ENCODE results near the gene SERPINE2.
"Not testable (repeated sequence)": the region's sequence is repeated elsewhere in the genome, so short reads cannot be mapped to it uniquely, and the experiment has no call there.

Gene SERPINE2

DNA sequence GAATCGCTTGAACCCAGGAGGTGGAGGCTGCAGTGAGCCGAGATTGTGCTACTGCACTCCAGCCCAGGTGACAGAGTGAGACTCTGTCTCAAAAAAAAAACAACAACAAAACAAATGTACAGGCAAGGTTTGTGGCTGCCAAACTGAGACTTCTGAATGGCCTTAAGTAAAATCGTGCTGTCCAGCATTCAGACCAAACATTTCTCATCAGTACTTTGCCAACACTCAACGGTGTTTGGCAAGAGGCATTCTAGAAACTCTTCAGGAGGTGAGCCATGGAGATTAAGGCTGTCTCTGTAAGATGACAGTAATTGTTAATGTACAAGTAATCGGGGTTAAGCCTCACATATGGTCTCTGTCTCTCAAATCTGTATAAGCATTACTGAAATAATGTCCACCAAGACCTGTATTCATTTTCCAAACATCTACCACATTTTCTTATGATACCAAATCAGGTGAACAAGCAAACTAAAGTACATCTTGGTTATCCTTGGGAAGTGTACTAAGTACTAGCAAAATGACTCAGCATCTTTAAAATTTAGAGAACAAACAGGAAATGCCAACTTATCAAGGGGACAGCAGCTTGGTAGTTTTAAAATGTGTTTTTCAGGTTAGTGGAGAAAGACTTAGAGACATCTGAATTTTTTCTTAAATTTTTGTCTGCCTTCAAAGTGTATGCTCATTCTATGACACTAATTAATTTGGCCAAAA lies 29.3 kb downstream of the SERPINE2 start:
- Histone ChIP-seq H3K9me3 (ENCODE audit: control insufficient read depth in 1 of 2, low read length in 2 of 2) (no peaks in the 10 kb centered on the region), H3K4me3 (ENCODE audit: low read depth in 1 of 2, low read length in 2 of 2) (no peak overlapping the region), H3K27ac (ENCODE audit: low read length) (no peak overlapping the region), H3K4me1 (ENCODE audit: control insufficient read depth in 1 of 2, insufficient read depth in 2 of 2, low read length in 2 of 2) (peaks cover 0 to 7% of the 10 kb centered on the region in 2 donors), H3K27me3 (ENCODE audit: low read depth, low read length) (no peaks in the 10 kb centered on the region), H3K36me3 (ENCODE audit: control insufficient read depth in 1 of 2, insufficient read depth in 2 of 2, low read length in 2 of 2) (no peaks in the 10 kb centered on the region)

DNA sequence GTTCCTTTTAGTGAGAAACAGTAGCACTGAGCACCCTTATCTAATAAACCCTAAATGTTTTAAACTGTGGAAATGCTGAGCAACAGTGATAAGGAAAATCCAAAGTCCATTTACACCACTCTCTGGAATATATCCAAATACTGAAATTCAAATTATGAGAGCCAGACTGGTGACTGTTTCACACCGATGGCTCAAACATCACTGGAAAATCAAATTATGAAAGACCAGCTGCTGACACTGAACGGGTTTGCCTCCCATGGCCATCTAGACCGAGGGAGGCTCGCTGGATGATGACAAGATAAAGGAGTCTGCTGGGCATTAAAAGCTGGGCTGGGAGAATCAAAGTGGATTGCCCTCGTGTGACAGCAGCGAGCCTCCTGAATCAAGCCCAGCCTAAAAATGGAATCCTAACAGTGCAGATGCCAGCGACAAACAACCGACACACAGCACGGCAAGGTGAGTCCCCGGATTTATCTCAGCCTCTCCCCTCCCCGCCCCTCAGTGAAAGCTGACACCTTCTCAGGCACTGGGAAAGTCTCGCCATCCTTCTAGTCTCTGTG lies 30.3 kb downstream of the SERPINE2 start:
- Histone ChIP-seq H3K27me3 (ENCODE audit: low read depth, low read length) (no peaks in the 10 kb centered on the region), H3K4me1 (ENCODE audit: control insufficient read depth in 1 of 2, insufficient read depth in 2 of 2, low read length in 2 of 2) (peaks cover 0 to 7% of the 10 kb centered on the region in 2 donors), H3K9me3 (ENCODE audit: control insufficient read depth in 1 of 2, low read length in 2 of 2) (no peaks in the 10 kb centered on the region), H3K27ac (ENCODE audit: low read length) (no peak overlapping the region), H3K4me3 (ENCODE audit: low read depth in 1 of 2, low read length in 2 of 2) (no peak overlapping the region), H3K36me3 (ENCODE audit: control insufficient read depth in 1 of 2, insufficient read depth in 2 of 2, low read length in 2 of 2) (no peaks in the 10 kb centered on the region)

DNA sequence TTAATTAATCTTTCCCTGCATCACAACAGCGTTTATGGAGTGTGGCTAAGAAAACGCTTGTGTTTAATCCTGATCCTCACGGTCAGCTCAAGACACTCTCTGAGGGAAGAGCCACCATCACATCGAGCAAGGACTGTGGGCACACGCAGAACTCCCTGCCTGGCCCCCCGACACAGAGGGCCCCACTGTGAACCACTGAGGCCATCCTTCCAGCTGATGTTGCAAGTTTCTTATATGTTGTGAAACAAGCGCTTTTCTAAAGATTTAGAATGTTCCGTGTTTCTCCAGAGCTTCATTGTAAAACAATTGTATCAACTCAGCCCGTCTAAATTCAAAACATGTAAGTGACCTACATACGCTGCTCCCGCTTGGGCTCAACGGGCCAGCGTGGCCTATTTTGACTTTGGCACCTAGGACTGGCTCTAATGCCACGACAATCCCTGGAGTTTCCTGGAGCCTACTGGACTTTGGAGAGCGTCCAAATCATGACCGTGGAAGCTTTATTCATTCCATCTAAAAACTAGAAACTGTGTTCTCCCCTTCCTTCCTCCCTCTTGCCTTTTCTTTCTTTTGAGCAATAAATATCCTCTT lies 34.9 kb downstream of the SERPINE2 start:
- Histone ChIP-seq H3K27ac (ENCODE audit: low read length) (no peak overlapping the region), H3K36me3 (ENCODE audit: control insufficient read depth in 1 of 2, insufficient read depth in 2 of 2, low read length in 2 of 2) (peaks cover 0 to 6% of the 10 kb centered on the region in 2 donors), H3K9me3 (ENCODE audit: control insufficient read depth in 1 of 2, low read length in 2 of 2) (no peaks in the 10 kb centered on the region), H3K27me3 (ENCODE audit: low read depth, low read length) (no peaks in the 10 kb centered on the region), H3K4me1 (ENCODE audit: control insufficient read depth in 1 of 2, insufficient read depth in 2 of 2, low read length in 2 of 2) (peaks cover 0 to 7% of the 10 kb centered on the region in 2 donors), H3K4me3 (ENCODE audit: low read depth in 1 of 2, low read length in 2 of 2) (no peak overlapping the region)

DNA sequence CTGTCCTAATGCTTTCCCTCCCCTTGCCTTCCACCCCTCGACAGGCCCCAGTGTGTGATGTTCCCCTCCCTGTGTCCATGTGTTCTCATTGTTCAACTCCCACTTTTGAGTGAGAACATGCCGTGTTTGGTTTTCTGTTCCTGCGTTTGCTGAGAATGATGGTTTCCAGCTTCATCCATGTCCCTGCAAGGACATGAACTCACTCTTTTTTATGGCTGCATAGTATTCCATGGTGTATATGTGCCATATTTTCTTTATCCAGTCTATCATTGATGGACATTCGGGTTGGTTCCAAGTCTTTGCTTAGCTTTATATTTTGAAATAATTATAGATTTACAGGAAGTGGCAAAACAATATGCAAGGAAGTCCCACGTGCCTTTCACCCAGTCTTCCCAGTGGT lies 38.4 kb downstream of the SERPINE2 start:
- not testable (repeated sequence) for H3K4me1 ChIP-seq (ENCODE audit: control insufficient read depth in 1 of 2, insufficient read depth in 2 of 2, low read length in 2 of 2); H3K27me3 ChIP-seq (ENCODE audit: low read depth, low read length); H3K9me3 ChIP-seq (ENCODE audit: control insufficient read depth in 1 of 2, low read length in 2 of 2); H3K27ac ChIP-seq (ENCODE audit: low read length); H3K36me3 ChIP-seq (ENCODE audit: control insufficient read depth in 1 of 2, insufficient read depth in 2 of 2, low read length in 2 of 2); H3K4me3 ChIP-seq (ENCODE audit: low read depth in 1 of 2, low read length in 2 of 2)

DNA sequence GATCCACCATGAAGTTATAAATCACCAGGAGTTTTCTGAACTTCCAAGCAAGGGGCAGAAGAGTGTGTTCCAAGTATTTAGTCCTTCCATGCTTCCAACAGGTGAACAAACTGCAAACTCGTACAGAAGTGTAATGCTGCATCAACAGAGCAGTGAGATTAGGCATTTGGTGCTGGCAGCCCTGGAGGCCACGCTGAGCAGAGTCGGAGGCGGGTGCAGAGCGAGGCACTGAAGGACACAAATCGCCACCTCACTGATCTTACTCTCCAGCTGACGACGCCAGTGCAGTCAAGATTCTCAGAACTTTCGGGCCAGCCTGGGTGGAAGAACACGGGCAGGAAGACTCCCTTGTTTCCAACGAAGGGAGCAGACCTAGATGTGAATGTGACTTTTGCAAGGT lies 39.2 kb downstream of the SERPINE2 start:
- H3K27me3 ChIP-seq (ENCODE audit: low read depth, low read length), result no peaks in the 10 kb centered on the region
- H3K27ac ChIP-seq (ENCODE audit: low read length), result no peak overlapping the region
- H3K4me1 ChIP-seq (ENCODE audit: control insufficient read depth in 1 of 2, insufficient read depth in 2 of 2, low read length in 2 of 2), result no peaks in the 10 kb centered on the region
- H3K36me3 ChIP-seq (ENCODE audit: control insufficient read depth in 1 of 2, insufficient read depth in 2 of 2, low read length in 2 of 2), result peaks cover 0 to 6% of the 10 kb centered on the region in 2 donors
- no peaks in the 10 kb centered on the region for H3K9me3 ChIP-seq (ENCODE audit: control insufficient read depth in 1 of 2, low read length in 2 of 2)
- H3K4me3 ChIP-seq (ENCODE audit: low read depth in 1 of 2, low read length in 2 of 2), result no peak overlapping the region

DNA sequence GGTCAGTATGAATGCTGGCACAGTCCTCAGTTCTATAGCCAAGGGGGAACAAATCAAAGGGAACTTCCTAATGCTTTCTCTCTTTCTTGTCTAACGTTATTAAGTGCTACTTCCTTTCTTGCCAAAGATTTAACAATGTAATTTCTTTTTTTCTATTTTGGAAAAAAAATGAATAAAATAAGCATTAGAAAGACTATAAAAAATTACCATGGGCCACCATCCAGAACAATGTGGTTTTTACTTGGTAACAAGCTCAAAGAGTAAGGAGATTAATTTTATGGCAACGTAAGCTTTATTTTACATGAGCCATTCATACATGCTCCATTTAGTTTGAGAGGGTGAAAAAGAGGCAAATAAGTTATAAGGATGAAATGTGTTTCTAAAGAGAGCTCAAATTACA lies 40.1 kb downstream of the SERPINE2 start:
- no peaks in the 10 kb centered on the region for H3K27me3 ChIP-seq (ENCODE audit: low read depth, low read length)
- H3K4me3 ChIP-seq (ENCODE audit: low read depth in 1 of 2, low read length in 2 of 2), result no peak overlapping the region
- no peaks in the 10 kb centered on the region for H3K9me3 ChIP-seq (ENCODE audit: control insufficient read depth in 1 of 2, low read length in 2 of 2)
- no peak overlapping the region for H3K27ac ChIP-seq (ENCODE audit: low read length)
- H3K4me1 ChIP-seq (ENCODE audit: control insufficient read depth in 1 of 2, insufficient read depth in 2 of 2, low read length in 2 of 2), result peaks cover 2 to 4% of the 10 kb centered on the region in 2 donors
- H3K36me3 ChIP-seq (ENCODE audit: control insufficient read depth in 1 of 2, insufficient read depth in 2 of 2, low read length in 2 of 2), result peaks cover 0 to 6% of the 10 kb centered on the region in 2 donors

DNA sequence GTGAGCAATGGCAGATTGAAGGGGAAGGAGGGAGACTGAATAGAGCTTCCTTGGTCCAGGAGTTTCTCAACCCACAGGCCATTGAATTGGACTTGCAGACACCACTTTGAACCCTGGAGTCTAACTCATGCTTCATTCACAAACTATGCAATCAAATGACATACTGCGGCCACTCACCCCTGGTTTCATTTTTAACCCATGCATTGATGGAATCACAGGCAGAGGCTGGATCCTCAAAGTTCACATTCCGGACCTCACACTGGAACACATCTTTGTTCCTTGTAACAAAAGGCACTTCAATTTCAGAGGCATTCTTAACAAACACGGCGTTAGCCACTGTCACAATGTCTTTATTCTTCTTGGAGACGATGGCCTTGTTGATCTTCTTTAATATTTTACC lies 41.1 kb downstream of the SERPINE2 start:
- no peaks in the 10 kb centered on the region for H3K9me3 ChIP-seq (ENCODE audit: control insufficient read depth in 1 of 2, low read length in 2 of 2)
- no peak overlapping the region for H3K27ac ChIP-seq (ENCODE audit: low read length)
- H3K4me1 ChIP-seq (ENCODE audit: control insufficient read depth in 1 of 2, insufficient read depth in 2 of 2, low read length in 2 of 2), result peaks cover 4 to 7% of the 10 kb centered on the region in 2 donors
- H3K4me3 ChIP-seq (ENCODE audit: low read depth in 1 of 2, low read length in 2 of 2), result no peak overlapping the region
- no peaks in the 10 kb centered on the region for H3K27me3 ChIP-seq (ENCODE audit: low read depth, low read length)
- H3K36me3 ChIP-seq (ENCODE audit: control insufficient read depth in 1 of 2, insufficient read depth in 2 of 2, low read length in 2 of 2), result peaks cover 0 to 6% of the 10 kb centered on the region in 2 donors

DNA sequence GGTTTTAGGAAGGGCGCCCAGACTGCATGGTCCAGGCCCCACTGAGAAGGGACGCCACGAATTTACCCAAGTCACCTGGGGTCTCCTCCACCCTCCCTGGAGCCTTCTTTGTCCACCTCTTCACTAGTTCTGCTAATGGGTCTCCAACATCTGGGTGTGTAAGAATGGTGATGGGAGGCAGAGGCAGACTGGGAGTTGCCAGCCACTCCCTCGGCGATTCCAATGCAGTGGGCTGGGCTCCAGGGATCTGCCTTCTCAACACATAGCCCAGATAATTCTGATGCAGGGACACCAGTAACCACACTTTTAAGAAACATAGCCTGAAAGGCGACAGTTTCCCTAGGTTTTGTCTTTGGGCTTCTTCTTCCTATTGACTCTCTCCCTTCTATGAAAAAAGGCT lies 42.7 kb downstream of the SERPINE2 start:
- Histone ChIP-seq H3K27me3 (ENCODE audit: low read depth, low read length) (no peaks in the 10 kb centered on the region), H3K36me3 (ENCODE audit: control insufficient read depth in 1 of 2, insufficient read depth in 2 of 2, low read length in 2 of 2) (peaks cover 0 to 6% of the 10 kb centered on the region in 2 donors), H3K27ac (ENCODE audit: low read length) (no peak overlapping the region), H3K9me3 (ENCODE audit: control insufficient read depth in 1 of 2, low read length in 2 of 2) (no peaks in the 10 kb centered on the region), H3K4me3 (ENCODE audit: low read depth in 1 of 2, low read length in 2 of 2) (no peak overlapping the region), H3K4me1 (ENCODE audit: control insufficient read depth in 1 of 2, insufficient read depth in 2 of 2, low read length in 2 of 2) (peaks cover 4 to 7% of the 10 kb centered on the region in 2 donors)

DNA sequence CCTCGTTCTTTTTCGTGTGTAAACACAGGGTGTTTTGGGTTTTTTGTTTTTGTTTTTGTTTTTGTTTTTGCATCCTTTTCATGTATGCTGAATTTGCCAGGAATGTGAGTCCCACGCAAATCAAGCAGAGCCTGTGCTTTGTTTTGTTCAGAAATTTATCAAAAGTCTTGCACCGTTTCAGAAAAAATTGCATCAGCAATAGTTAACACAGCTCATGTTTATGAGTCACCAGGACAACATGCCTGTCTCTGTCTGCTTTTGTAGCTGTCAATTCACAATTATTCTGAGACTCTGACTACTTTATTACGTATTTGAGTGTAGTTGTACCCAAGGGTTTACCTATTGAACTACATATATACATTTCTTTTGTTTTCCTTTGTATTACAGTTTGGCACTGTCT lies 43.5 kb downstream of the SERPINE2 start:
- Histone ChIP-seq H3K27me3 (ENCODE audit: low read depth, low read length) (no peaks in the 10 kb centered on the region), H3K36me3 (ENCODE audit: control insufficient read depth in 1 of 2, insufficient read depth in 2 of 2, low read length in 2 of 2) (no peaks in the 10 kb centered on the region), H3K9me3 (ENCODE audit: control insufficient read depth in 1 of 2, low read length in 2 of 2) (no peaks in the 10 kb centered on the region), H3K27ac (ENCODE audit: low read length) (no peak overlapping the region), H3K4me1 (ENCODE audit: control insufficient read depth in 1 of 2, insufficient read depth in 2 of 2, low read length in 2 of 2) (peaks cover 4 to 7% of the 10 kb centered on the region in 2 donors), H3K4me3 (ENCODE audit: low read depth in 1 of 2, low read length in 2 of 2) (no peak overlapping the region)

DNA sequence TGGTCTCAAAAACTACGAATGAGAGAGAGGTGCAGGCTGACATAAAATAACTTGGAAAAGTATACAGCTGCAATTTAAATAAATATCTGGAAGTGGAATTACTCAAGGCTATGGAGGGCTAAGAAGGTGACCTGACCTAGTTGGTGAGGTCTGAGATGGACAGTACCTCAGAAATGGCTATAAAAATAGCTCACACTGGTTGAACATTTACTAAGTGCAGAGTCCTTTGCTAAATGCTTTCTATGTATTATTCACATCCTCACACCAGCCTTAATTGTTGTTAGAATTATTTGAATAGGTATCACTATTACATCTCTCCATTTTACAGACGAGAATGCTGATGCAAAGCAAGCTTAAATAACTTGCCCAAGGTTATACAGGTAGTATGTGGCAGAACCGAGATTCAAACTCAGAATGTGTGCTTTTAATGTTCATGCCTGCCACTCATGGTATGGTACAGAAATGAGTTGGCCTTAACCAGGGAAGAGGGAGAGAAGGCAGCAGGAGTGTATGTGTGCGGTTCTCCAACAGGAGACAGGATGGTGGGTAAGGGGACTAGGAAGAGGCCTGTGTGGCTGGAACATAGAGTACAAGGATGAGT lies 44.4 kb downstream of the SERPINE2 start:
- Histone ChIP-seq H3K27ac (ENCODE audit: low read length) (no peak overlapping the region), H3K36me3 (ENCODE audit: control insufficient read depth in 1 of 2, insufficient read depth in 2 of 2, low read length in 2 of 2) (no peaks in the 10 kb centered on the region), H3K4me1 (ENCODE audit: control insufficient read depth in 1 of 2, insufficient read depth in 2 of 2, low read length in 2 of 2) (peaks cover 4 to 7% of the 10 kb centered on the region in 2 donors), H3K27me3 (ENCODE audit: low read depth, low read length) (no peaks in the 10 kb centered on the region), H3K4me3 (ENCODE audit: low read depth in 1 of 2, low read length in 2 of 2) (no peak overlapping the region), H3K9me3 (ENCODE audit: control insufficient read depth in 1 of 2, low read length in 2 of 2) (no peaks in the 10 kb centered on the region)

DNA sequence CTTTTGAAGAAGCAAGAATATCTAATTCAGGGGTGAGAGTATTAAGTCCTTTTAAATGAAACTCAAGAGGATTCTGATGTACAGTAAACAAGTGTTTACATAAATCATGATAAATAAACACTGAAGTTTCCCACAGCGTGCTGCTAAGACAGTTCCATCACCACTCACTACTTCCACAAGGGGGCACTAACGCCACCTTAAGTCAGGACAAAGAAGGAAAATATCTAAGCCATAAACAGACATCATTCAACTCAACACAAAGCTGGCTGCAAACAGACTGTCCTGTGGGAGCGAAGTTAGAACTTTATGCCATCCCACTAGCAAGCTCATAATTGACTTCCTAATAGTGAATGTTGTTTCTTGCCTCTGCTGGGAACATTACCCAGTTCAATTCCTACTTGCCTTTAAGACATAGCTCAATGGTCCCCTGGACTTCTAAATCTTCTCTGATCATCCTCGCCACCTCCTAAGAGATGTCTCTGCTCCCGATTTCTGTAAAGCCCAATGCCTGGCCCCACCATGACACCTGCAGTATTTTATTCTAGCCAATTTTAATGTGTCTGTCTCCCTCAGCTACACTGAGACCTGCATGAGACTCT lies 45.4 kb downstream of the SERPINE2 start:
- H3K4me3 ChIP-seq (ENCODE audit: low read depth in 1 of 2, low read length in 2 of 2), result no peak overlapping the region
- no peak overlapping the region for H3K27ac ChIP-seq (ENCODE audit: low read length)
- H3K9me3 ChIP-seq (ENCODE audit: control insufficient read depth in 1 of 2, low read length in 2 of 2), result no peaks in the 10 kb centered on the region
- peaks cover 4 to 7% of the 10 kb centered on the region in 2 donors for H3K4me1 ChIP-seq (ENCODE audit: control insufficient read depth in 1 of 2, insufficient read depth in 2 of 2, low read length in 2 of 2)
- H3K36me3 ChIP-seq (ENCODE audit: control insufficient read depth in 1 of 2, insufficient read depth in 2 of 2, low read length in 2 of 2), result no peaks in the 10 kb centered on the region
- H3K27me3 ChIP-seq (ENCODE audit: low read depth, low read length), result no peaks in the 10 kb centered on the region
